Gastrocnemius medialis (tissue), 4 donors: ENCODE data around the gene RFNG.

Experiments used
- POLR2A ChIP-seq, 2 donors: fragments of 450-650 bp; IDR thresholded peaks; one replicate each; pipeline ENCODE4 v1.6.1; 2017; ENCODE audit warnings: antibody characterized with exemption in 2 of 2, mild to moderate bottlenecking in 2 of 2, moderate library complexity in 2 of 2
- TF ChIP-seq, protein P1 (sequence below), 5 experiments: fragments of 450-650 bp in 3 of 5; fragments of 200-600 bp in 2 of 5; sonication (generic) in 2 of 5; IDR thresholded peaks in 4 of 5; conservative IDR thresholded peaks in 1 of 5; 1 replicate in 4 of 5; 2 replicates in 1 of 5; pipeline ENCODE4 v1.5.1; 2016 to 2019; ENCODE audit warnings: antibody characterized with exemption in 5 of 5, mild to moderate bottlenecking in 3 of 5, moderate library complexity in 3 of 5

DNA sequence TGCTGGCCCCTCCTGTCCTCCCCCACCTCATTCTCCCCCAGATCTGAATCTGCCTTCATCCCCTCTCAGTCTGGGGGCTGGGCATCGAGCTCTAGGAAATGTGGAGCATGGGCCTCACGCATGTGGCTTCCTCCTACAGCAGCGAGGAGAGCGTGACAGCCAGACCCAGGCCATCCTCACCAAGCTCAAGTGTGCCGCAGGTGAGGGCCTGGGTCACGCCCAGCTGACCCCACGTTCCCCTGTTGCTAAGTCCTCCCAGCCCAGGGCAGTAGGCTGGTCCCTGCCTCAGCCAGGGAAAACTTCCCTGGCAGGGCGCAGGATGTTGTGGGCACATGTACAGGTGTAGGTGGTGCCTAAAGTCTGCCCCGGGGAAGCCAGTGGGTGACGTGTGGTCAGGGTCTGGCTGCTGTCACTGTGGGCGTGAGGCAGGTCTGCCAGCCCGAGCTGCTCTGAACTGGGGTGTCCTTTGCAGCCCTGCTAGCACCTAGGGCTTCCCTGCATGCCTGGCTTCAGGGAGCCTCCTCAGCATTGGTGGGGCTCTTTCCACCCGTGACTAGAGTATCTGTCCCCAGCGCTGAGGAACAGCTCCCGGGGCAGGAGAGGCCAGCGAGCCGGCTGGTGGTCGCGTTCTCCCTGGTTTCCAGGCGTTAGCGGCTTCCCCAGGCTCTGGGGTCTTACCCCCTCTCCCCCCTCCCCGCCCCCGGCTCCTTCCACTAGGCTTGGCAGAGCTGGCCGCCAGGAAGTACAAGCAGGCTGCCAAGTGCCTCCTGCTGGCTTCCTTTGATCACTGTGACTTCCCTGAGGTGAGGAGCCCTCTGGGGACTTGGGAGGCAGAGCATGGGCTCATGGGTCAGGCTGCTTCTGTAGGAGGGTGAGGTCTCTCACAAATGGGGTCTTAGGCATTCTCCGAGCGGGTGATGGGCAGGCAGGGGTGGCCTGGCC is 3.7 kb upstream of the RFNG start:
- TF ChIP-seq, protein P1, sequence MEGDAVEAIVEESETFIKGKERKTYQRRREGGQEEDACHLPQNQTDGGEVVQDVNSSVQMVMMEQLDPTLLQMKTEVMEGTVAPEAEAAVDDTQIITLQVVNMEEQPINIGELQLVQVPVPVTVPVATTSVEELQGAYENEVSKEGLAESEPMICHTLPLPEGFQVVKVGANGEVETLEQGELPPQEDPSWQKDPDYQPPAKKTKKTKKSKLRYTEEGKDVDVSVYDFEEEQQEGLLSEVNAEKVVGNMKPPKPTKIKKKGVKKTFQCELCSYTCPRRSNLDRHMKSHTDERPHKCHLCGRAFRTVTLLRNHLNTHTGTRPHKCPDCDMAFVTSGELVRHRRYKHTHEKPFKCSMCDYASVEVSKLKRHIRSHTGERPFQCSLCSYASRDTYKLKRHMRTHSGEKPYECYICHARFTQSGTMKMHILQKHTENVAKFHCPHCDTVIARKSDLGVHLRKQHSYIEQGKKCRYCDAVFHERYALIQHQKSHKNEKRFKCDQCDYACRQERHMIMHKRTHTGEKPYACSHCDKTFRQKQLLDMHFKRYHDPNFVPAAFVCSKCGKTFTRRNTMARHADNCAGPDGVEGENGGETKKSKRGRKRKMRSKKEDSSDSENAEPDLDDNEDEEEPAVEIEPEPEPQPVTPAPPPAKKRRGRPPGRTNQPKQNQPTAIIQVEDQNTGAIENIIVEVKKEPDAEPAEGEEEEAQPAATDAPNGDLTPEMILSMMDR (IDR thresholded peaks at IDR 0.05 in 4 of 5, conservative IDR thresholded peaks at IDR 0.05 in 1 of 5), result no peak
- no peak for TF ChIP-seq POLR2A (IDR thresholded peaks at IDR 0.05)
